ENCODE data around the gene ZW10. TPM values are rescaled to one million over a fixed set of nuclear protein-coding genes. Genes with fewer than 3 reads are reported as not detected.
"Not testable (repeated sequence)": the region's sequence is repeated elsewhere in the genome, so short reads cannot be mapped to it uniquely, and the experiment has no call there.

The ZW10 gene
- total RNA-seq, 2 experiments from 2014 or later, result 2.0 to 2.2 TPM

DNA sequence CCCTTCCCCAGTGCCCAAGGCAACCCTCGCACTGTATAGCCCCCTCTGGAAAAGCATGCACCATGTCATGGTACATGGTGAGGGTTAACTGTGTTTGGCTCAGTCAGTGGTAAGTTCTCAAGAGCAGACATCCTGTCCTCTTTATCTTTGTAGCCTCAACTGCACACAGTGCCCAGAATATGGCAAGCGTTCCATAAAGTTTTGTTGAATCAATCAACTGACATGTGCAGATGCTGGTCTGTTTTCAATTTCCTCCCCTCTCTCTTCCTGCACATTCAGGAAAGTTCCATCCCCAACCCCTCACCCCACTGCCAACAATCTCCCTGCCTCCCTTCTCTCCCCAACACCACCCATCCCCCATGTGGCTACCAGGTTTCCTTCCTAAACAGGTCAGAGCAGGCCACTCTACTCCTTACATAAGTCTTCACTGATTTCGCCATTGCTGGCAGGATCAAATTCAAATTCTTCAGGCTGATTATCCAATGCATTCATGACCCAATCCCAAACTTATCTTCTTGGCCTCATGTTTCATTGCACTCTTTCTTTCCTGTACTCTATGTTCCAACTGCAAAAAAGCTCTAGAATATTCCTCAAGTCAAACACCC, 51.9 kb downstream of the ZW10 start:
- H3K9me3 ChIP-seq (ENCODE audit: control insufficient read depth in 1 of 2, insufficient read depth in 1 of 2, low read length in 2 of 2), result no peaks in the 10 kb centered on the region
- Mint-ChIP-seq H3K9me3 (no peaks in the 10 kb centered on the region), H3K4me1 (ENCODE audit: low read depth) (no peaks in the 10 kb centered on the region), H3K27ac (no peak overlapping the region), H3K36me3 (ENCODE audit: low read depth) (peaks cover 19% of the 10 kb centered on the region), H3K4me3 (no peak overlapping the region), H3K27me3 (no peaks in the 10 kb centered on the region)
- H3K36me3 ChIP-seq (ENCODE audit: insufficient read depth, low read length), result no peaks in the 10 kb centered on the region
- POLR2A ChIA-PET, result no interaction called here
- DNase-seq, result no peak
- no peak overlapping the region for H3K27ac ChIP-seq (ENCODE audit: low read depth in 1 of 2, low read length in 2 of 2)
- H3K4me3 ChIP-seq (ENCODE audit: low read length), result no peak overlapping the region
- TF ChIP-seq, protein P1, sequence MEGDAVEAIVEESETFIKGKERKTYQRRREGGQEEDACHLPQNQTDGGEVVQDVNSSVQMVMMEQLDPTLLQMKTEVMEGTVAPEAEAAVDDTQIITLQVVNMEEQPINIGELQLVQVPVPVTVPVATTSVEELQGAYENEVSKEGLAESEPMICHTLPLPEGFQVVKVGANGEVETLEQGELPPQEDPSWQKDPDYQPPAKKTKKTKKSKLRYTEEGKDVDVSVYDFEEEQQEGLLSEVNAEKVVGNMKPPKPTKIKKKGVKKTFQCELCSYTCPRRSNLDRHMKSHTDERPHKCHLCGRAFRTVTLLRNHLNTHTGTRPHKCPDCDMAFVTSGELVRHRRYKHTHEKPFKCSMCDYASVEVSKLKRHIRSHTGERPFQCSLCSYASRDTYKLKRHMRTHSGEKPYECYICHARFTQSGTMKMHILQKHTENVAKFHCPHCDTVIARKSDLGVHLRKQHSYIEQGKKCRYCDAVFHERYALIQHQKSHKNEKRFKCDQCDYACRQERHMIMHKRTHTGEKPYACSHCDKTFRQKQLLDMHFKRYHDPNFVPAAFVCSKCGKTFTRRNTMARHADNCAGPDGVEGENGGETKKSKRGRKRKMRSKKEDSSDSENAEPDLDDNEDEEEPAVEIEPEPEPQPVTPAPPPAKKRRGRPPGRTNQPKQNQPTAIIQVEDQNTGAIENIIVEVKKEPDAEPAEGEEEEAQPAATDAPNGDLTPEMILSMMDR (IDR thresholded peaks at IDR 0.05), result no peak
- no peaks in the 10 kb centered on the region for H3K4me1 ChIP-seq (ENCODE audit: insufficient read depth, low read length)
- no peak for ATAC-seq (ENCODE audit: poor library complexity)
- no peaks in the 10 kb centered on the region for H3K27me3 ChIP-seq (ENCODE audit: control insufficient read depth in 1 of 2, insufficient read depth in 2 of 2, low read length in 2 of 2)
- intact Hi-C loops (cut with DNase I, micrococcal nuclease), result no loop called here
- CTCF ChIA-PET, result no interaction called here

DNA sequence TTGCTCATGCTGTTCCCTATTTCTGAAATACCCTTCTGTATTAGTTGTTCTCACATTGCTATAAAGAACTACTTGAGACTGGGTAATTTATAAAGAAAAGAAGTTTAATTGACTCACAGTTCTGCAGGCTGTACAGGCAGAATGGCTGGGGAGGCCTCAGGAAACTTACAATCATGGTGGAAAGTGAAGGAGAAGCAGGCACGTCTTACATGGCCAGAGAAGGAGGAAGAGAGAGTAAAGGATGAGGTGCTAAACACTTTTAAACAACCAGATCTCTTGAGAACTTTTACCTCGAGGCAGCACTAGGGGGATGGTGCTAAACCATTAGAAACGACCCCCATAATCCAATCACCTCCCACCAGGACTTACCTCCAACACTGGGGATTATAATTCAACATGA, 53.0 kb downstream of the ZW10 start:
- H3K4me1 Mint-ChIP-seq (ENCODE audit: low read depth); H3K4me3 ChIP-seq (ENCODE audit: low read length); H3K27me3 Mint-ChIP-seq; ATAC-seq (ENCODE audit: poor library complexity); H3K27ac Mint-ChIP-seq; H3K4me3 Mint-ChIP-seq; H3K9me3 ChIP-seq (ENCODE audit: control insufficient read depth in 1 of 2, insufficient read depth in 1 of 2, low read length in 2 of 2); H3K36me3 ChIP-seq (ENCODE audit: insufficient read depth, low read length); intact Hi-C loops (cut with DNase I, micrococcal nuclease); H3K27ac ChIP-seq (ENCODE audit: low read depth in 1 of 2, low read length in 2 of 2); CTCF ChIA-PET; H3K9me3 Mint-ChIP-seq; H3K4me1 ChIP-seq (ENCODE audit: insufficient read depth, low read length); H3K27me3 ChIP-seq (ENCODE audit: control insufficient read depth in 1 of 2, insufficient read depth in 2 of 2, low read length in 2 of 2); POLR2A ChIA-PET; DNase-seq: not testable (repeated sequence)
- H3K36me3 Mint-ChIP-seq (ENCODE audit: low read depth), result peaks cover 30% of the 10 kb centered on the region

DNA sequence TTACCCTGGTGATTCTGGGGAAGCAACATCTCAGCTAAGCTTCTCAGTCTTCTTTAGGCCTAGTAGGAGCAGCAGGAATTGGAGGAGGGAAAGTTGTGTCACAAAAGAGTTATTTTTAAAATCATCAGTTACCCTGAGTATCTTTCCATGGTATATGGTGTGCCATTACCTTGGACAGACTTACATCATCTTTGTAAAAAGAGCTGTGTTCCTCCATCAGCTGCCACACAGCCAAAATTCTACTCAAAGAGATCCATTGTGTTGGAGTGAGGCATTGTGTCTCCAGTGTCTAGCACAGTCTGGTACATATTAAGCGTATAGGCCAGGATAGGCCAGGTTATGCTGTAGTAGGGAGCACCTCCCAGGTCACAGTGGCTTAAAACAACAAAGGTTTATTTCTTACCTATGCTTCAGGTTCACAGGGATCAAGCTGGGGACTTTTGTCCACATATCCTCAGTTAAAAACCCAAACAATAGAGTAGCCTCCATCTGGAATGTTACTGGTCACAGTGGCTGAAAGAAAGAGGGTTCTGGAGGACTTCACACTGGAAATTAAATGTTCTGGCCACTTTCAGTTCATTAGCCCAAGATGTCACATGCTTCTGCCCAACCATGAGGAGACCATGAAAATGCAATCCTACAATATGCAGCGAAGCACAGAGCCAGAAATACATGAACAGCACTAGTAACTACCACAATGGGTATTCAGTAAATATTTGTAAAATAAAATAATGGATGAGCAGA, 57.4 kb downstream of the ZW10 start:
- Mint-ChIP-seq H3K9me3 (no peaks in the 10 kb centered on the region), H3K36me3 (ENCODE audit: low read depth) (peaks cover 53% of the 10 kb centered on the region), H3K4me3 (no peak overlapping the region), H3K4me1 (ENCODE audit: low read depth) (no peaks in the 10 kb centered on the region), H3K27ac (no peak overlapping the region), H3K27me3 (no peaks in the 10 kb centered on the region)
- no peak overlapping the region for H3K4me3 ChIP-seq (ENCODE audit: low read length)
- TF ChIP-seq, protein P1 (IDR thresholded peaks at IDR 0.05), result no peak
- ChIA-PET POLR2A (no interaction called here), CTCF (no interaction called here)
- ATAC-seq (ENCODE audit: poor library complexity), result no peak
- DNase-seq, result no peak
- intact Hi-C loops (cut with DNase I, micrococcal nuclease), result no loop called here
- H3K9me3 ChIP-seq (ENCODE audit: control insufficient read depth in 1 of 2, insufficient read depth in 1 of 2, low read length in 2 of 2), result peaks cover 0 to 5% of the 10 kb centered on the region in 2 experiments
- H3K36me3 ChIP-seq (ENCODE audit: insufficient read depth, low read length), result no peaks in the 10 kb centered on the region
- H3K27me3 ChIP-seq (ENCODE audit: control insufficient read depth in 1 of 2, insufficient read depth in 2 of 2, low read length in 2 of 2), result no peaks in the 10 kb centered on the region
- H3K4me1 ChIP-seq (ENCODE audit: insufficient read depth, low read length), result no peaks in the 10 kb centered on the region
- no peak overlapping the region for H3K27ac ChIP-seq (ENCODE audit: low read depth in 1 of 2, low read length in 2 of 2)

All from CD4-positive, alpha-beta T cell (primary cell).